GM12801 (cell line): ENCODE data around the gene DIS3L.

ENCODE experiments used
- TF ChIP-seq, protein P1 (sequence below): IDR thresholded peaks from one replicate; pipeline ENCODE4 v1.5.1; 2011; ENCODE audit warnings: control low read depth; ENCODE audit not compliant: insufficient read length; ENCODE audit errors: extremely low read depth

DIS3L gene

DNA sequence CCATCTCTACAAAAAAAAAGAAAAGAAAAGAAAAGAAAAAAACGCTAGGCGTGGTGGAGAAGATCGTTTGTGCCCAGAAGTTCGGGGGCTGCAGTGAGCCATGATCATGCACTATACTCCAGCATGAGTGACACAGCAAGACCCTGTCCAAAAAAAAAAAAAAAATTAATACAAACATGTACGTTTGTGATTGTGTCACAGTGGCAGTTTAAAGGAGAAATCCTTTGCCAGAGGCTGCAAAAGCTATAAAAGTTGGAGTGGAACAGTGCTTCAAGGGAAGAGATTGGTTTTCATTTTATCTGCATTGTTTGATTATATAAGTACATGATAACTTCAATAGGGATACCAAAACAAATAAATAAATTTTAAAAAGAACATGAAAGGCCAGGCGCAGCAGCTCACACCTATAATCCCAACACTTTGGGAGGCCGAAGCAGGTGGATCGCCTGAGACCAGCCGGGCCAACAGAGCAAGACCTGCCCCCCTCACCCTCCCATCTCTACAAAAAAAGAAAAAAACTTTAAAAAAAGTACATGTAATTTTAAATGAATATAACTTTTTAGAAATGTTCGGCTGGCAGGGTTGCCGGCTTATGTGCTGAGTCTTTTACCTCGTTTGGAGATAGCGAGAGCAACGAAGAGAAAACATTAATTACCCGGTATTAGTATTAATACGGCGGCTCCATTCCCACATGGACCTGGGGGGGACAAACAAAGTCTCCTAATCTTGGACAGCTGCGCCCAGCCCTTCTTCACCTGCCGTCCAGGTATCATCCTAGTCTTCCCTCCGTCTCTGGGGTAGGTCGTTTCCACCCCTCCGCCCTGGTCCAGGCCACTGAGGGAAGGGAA lies 573 bp upstream of the DIS3L start:
- TF ChIP-seq, protein P1, sequence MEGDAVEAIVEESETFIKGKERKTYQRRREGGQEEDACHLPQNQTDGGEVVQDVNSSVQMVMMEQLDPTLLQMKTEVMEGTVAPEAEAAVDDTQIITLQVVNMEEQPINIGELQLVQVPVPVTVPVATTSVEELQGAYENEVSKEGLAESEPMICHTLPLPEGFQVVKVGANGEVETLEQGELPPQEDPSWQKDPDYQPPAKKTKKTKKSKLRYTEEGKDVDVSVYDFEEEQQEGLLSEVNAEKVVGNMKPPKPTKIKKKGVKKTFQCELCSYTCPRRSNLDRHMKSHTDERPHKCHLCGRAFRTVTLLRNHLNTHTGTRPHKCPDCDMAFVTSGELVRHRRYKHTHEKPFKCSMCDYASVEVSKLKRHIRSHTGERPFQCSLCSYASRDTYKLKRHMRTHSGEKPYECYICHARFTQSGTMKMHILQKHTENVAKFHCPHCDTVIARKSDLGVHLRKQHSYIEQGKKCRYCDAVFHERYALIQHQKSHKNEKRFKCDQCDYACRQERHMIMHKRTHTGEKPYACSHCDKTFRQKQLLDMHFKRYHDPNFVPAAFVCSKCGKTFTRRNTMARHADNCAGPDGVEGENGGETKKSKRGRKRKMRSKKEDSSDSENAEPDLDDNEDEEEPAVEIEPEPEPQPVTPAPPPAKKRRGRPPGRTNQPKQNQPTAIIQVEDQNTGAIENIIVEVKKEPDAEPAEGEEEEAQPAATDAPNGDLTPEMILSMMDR: no peak

DNA sequence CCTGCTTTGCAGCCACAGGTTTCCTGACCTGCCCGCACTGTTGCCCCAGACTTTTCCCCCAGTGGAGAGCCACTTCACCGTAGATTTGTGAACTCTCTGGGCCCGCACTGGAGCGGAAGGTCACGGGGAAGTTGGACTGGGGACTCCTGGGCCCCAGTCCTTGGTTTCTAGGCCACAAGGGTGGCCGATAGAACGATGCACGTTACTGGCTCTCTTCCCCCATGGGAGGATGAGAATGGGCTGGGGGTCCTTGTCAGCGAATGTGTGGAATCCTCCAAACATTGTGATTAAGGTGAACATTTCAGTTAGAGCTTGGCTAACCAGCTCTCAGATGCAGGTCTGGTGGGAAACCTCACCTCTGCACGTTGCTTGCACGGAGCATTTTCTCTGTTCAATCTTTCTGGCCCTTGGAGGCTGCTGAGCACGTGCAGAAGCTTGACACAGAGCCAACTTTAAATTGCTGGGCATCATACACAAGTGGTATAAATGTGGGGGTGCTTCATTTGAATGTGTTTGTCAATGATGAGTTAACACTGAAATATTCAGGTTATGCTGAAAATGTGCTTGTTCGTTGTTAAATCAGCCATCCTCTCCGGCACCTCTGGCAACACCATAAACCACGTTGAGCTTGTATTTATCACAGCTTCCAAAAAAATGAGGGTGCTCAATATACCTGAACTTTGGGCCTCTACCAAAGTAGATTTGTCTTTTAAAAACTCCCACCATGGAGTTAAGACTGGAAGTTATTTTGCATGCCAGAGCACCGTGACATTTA lies 976 bp downstream of the DIS3L start:
- TF ChIP-seq, protein P1: no peak

DNA sequence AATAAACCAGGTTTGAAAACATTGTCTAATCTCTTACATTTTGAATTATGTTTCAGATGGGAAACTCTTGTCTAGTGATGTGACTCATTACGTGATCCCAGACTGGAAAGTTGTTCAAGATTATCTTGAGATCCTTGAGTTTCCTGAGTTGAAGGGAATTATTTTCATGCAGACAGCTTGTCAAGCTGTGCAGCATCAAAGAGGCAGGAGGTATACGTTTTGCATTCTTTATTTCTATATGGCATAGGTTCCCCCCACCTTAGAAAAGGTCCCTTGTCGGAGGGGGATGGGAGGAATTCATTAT lies 1.5 kb downstream of the DIS3L start:
- TF ChIP-seq, protein P1: no peak

DNA sequence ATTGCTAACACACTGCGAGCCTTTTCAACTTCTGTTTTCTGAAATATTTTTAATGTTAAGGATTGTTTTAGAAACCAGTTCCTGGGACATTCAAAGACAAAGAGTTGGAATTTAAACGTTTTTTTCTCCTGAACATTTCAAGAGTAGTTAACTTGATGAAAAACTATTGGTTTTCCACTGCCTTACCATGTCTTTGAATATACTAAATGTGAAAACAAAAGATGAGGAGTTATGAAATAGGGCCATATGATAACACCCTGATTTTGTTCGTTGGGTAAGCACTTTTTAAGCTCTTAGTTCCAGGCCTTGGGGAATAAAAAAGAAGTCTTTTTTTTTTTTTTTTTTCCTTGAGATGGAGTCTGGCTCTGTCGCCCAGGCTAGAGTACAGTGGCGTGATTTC lies 2.8 kb downstream of the DIS3L start:
- TF ChIP-seq, protein P1: no peak

DNA sequence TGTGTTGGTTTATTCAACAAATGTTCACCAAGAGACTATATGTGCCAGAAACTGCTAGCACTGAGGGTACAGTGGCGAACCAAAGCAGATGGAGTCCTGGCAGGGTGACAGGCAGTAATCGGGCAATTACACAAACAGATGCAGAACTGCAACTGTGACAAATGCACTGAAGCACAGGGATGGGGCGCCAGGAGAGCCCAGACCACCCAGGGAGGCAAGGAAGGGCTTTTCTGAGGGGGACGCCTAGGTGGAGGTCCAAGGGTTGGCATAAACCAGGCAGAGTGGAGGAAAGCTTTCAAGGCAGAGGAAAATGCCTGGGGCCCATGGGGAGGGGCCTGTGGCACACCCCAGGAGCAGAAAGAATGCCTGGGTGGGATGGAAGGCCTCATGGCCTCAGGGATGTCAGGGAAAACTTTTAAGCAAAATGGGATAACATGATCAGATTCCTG lies 5.5 kb downstream of the DIS3L start:
- TF ChIP-seq, protein P1: no peak

DNA sequence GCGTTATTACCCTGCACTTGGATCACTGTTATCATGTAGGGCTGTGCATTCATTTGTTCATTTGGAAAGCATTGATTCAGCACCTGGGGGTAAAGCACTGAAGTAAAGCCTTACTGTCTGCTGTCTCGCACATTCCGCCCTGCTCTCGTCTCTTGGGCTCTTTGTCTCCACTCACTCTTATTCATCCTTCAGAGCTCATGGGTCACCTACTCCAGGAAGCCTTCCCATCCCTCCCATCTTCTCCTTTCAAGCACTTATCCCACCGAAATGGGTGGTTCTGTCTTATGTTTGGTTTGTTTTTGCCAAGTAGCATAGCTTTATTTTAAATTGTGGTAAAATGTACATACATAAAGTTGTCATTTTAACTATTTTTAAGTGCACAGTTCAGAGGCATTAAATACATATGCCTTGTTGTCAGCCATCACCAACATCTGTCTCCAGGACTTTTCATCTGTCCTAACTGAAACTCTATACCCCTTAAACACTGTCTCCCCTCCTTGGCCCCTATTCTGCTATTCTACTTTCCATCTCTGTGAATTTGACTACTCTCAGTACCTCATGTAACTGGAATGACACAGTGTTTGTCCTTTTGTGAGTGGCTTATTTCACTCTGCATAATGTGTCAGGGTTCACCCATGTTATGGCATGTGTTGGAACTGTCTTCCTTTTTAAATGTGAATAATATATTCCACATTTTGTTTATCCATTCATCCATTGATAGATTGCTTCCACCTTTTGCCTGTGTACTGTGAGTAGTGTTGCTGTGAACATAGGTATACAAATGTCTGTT lies 9.3 kb downstream of the DIS3L start:
- TF ChIP-seq, protein P1: no peak

DNA sequence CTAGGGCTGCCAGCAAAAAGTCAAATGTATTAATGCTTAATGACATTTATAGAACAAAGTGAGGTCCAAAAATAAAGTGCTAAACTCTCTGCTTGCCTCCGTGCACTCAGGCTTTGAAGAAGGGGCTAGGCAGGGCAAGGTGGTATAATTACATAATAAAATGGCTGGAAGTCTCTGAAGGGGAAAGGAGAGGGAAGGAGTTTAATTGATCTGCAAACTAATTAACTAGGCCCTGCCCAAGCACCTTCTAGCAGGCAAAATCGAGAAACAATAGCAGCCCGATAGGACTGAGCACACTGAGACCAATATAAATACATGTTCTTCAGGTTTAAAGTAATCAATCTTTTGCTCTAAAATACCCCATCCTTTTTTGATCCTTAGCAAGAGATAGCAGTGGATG lies 13.0 kb downstream of the DIS3L start:
- TF ChIP-seq, protein P1: no peak
